ENCODE results near the gene IGFBP4.

The IGFBP4 gene

GRCh38 chr17:40490289-40490853, 47.1 kb downstream of the IGFBP4 start:
- peak; percentile 91 for DNase-seq (ENCODE audit: low read depth)

DNA sequence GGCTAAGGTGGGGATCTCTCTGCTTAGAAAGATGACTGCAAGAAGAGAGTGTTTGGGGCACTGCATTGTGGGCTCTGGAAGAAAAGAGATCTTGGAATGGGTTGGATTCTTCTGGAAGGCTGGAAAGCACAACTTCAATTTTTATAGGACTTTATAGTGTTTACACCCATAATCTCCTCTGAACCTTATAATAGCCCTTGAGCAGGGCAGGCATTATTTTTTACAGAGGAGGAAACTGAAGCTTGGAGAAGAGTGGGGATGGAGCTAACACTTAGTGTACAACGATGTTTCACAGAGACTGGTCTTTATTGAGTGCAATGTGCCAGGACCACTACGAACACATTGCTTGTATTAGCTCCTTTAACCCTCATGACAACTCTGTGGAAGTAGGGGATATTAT, 47.7 kb downstream of the IGFBP4 start:
- DNase-seq (ENCODE audit: low read depth): no peak

GRCh38 chr17:40491486-40491885, 48.2 kb downstream of the IGFBP4 start:
- no peak for DNase-seq (ENCODE audit: low read depth)

- DNase-seq (ENCODE audit: low read depth): no peak
Measured at GRCh38 chr17:40493697-40494096, 50.4 kb downstream of the IGFBP4 start.

GRCh38 chr17:40495140-40495539, 51.9 kb downstream of the IGFBP4 start:
- DNase-seq (ENCODE audit: low read depth): no peak

DNA sequence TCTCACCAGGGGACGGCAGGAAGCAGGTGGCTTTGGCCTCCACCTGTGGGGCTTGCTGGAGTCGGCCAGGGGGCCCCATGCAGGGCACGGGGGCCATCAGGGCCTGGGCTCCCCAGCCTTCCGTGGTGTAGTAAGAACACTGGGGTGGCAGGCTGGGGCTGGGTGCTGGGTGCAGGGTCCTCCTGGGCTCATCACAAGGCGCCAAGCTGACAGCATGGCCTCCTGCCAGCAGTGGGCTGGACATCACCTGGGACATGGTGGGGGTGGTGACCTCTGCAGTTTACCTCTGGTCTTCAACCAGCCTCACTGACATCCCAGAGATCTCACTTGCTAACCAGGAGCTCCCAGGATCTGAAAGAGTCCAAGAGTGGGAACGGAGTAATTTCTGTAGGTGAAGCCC, 52.9 kb downstream of the IGFBP4 start:
- DNase-seq (ENCODE audit: low read depth): no peak

DNA sequence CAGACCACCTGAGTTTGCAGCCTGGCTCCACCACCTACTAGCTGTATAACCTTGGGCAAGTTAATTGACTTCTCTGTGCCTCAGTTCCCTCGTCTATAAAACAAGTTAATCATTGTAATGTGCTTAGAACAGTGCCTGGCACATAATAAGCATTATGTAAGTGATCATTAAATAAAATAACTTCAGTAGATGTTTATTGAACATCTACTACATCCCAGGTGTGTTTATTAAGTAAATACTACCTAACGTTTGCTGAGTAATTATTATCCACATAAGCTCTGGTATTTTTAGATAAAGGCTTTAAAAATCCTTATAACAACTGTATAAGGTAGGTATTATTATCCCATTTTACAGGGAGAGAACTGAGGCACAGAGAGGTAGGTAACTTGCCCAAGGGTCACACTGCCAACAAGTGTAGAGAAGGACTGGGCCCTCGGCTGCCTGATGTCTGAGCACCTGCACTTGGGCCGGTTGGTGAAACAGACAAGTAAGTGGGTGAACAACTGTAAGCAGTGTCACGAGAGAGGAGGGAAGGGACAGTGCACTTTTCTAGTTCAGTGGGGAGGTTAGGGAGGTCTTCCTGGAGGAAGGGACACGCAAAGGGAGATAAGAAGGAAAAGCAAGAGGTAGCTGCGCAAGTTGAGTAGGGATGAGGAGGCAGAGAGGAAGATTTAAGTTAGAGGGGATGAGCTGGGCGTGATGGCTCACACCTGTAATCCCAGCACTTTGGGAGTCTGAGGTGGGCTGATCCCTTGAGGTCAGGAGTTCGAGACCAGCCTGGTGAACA, 53.6 kb downstream of the IGFBP4 start:
- DNase-seq (ENCODE audit: low read depth): no peak

- DNase-seq (ENCODE audit: low read depth): no peak
Measured at GRCh38 chr17:40497695-40498094, 54.4 kb downstream of the IGFBP4 start.

GRCh38 chr17:40498281-40499084, 55.2 kb downstream of the IGFBP4 start:
- no peak for DNase-seq (ENCODE audit: low read depth)

DNA sequence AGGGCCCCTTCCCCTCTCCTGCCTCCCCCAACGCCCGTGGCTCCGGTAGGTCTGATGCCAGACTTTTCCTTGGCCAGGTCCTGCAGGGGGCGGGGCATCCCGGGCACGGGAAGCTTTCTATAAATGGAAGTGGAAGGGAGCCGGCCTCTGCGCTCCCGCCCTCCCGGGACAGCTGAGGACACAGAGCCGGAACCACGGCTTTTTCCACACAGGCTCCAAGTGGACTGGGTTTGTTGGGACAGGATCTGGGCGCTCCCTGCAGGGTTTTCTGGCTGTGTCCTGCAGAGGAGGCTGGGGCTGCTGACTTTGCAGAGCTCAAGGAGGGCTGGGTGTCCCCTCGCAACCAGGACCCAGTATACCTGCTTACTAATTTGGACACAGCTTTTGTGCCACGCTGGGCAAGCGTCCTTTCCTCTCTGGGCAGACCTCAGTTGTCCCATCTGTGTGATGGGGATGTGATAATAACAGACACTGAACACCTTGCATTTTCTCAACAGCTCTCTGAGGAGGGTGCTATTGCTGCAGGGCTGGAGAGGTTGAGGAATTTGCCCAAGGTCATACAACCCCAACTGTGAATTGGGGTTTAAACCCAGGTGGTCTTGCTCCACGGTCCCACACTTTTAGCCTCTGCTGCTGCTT, 56.4 kb downstream of the IGFBP4 start:
- DNase-seq (ENCODE audit: low read depth): peak; percentile 55

DNA sequence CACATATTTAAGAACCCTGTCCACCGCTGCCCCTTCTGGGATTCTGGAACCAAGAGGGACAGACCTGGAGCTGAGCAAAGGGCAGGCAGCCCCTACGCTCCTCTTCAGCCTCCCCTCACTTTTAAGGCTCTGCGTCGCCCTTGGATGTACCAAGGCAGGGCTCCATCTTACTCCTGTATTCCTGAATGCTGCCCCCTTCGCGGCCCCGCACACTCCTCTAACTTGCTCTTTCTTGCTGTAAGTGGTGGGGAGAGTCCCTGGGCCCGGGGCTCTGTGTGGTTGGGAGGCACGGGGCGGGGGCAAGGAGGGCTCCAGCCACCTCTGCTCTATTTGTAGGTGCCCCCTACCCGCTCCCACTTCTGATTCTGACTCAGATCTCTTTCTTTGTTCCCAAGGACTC, 56.9 kb downstream of the IGFBP4 start:
- no peak for DNase-seq (ENCODE audit: low read depth)

DNA sequence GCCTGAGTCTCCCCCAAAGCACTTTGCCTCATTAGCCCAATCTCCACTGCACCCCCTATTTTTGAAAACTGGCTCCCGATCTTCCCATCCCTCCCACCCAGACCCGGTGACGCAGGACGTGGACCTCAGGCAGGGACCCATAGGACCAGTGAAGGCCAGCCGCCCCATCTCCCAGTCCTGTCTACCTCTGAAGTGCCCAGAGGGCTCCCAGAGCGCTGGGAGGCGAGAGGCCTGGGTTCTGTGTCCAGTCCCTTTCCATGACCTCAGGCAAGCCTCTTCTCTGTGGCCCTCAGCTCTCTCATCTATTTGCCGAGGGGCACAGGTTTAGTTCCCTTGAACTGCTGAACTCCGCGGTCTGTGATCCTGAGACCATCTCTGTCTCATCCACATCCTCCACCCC, 57.5 kb downstream of the IGFBP4 start:
- DNase-seq (ENCODE audit: low read depth): no peak

DNA sequence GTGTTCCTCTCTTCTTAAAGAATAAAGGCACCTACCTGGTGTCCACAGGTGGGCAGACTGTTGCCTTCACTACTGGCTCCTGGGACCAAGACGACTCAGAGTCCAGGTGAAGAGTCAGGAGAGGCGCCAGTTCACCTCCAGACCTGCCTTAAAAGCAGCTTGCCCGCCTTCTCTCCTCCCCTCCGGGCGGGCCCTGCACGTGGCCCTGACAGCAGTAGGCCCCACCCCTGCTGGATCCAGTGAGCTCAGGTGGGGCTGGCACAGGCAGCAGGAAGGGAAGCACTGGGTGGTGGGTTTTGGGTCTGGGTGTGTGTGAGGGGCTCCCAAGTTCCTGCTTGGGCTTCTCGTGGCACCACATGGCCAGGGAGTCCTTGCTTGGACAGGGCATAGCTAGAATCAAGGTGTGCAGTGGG, 58.3 kb downstream of the IGFBP4 start, which contains the start of gene TNS4:
Gene TNS4, minus strand, starts transcription at position 125 of the 413 bp plus-strand sequence. CDS start 5,198 bp downstream, outside the sequence.
- no peak for DNase-seq (ENCODE audit: low read depth)

GRCh38 chr17:40502716-40503115, 59.5 kb downstream of the IGFBP4 start:
- DNase-seq (ENCODE audit: low read depth): no peak

DNA sequence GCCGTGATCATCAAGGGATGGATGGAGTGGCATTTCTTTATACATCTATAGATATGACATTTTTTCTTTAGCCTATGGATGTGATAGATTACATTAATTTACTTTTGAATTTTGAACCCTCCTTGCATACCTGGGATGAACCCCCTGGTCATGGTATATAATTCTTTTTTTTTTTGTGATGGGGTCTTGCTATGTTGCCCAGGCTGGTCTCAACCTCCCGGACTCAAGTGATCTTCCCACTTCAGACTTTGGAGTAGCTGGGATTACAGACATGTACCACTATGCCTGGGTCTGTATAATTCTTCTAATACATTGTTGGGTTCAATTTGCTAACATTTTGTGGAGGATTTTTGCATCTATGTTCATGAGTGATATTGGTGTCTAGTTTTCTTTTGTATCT, 59.9 kb downstream of the IGFBP4 start:
- DNase-seq (ENCODE audit: low read depth): no peak

DNA sequence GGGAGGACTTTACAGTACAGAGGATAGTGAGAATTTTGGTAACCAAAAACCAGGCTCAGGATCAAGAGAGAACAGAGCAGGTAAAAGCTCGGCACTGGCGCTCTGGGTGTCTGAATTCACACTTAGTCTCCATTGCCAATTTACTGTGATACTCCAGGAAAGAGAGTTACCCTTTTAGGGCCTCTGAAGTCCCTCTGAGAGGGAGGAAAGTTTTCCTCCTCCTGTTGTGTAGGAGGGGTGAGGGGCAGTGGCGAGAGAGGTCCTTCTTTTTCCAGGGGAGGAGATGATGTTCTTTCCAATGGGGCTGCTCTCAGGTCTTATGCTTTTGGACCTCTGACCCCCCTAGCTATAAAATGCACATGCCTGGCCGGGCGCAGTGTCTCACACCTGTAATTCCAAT, 63.5 kb downstream of the IGFBP4 start:
- no peak for DNase-seq (ENCODE audit: low read depth)
